Neural cell (in vitro differentiated cells): Measurements from ENCODE around the gene AGK. TPM values are rescaled to one million over a fixed set of nuclear protein-coding genes. Genes with fewer than 3 reads are reported as not detected.

Source experiments
- H2AFZ ChIP-seq: fragments of 200-600, 300-800 bp; sonication (generic), shearing (Covaris generic); 2 replicates; pipeline ENCODE4 v1.6.0; 2014; ENCODE audit warnings: low read depth, mild to moderate bottlenecking, antibody characterized with exemption, low read length, moderate library complexity
- H3F3A ChIP-seq: fragments of 200-600 bp; shearing (Covaris generic); 2 replicates; pipeline ENCODE4 v1.6.1; 2016; ENCODE audit warnings: mild to moderate bottlenecking, moderate library complexity, mixed read lengths, antibody characterized with exemption, low read length; ENCODE audit not compliant: insufficient read depth, poor library complexity, severe bottlenecking
- H3K27ac ChIP-seq: fragments of 200-600, 300-800 bp; sonication (generic), shearing (Covaris generic); 2 replicates; pipeline ENCODE4 v1.5.1; 2014; ENCODE audit warnings: mild to moderate bottlenecking, low read length, moderate library complexity
- H3K27me3 ChIP-seq: fragments of 300-800, 200-600 bp; sonication (generic), shearing (Covaris generic); 2 replicates; pipeline ENCODE4 v1.6.0; 2014; ENCODE audit warnings: mild to moderate bottlenecking, low read depth, low read length, moderate library complexity; ENCODE audit not compliant: insufficient read depth
- H3K36me3 ChIP-seq: fragments of 300-800, 200-600 bp; sonication (generic), shearing (Covaris generic); 2 replicates; pipeline ENCODE4 v1.5.1; 2014; ENCODE audit warnings: mild to moderate bottlenecking, antibody characterized with exemption, low read length, moderate library complexity; ENCODE audit not compliant: insufficient read depth
- H3K4me2 ChIP-seq: fragments of 300-800, 200-600 bp; sonication (generic), shearing (Covaris generic); 2 replicates; pipeline ENCODE4 v1.6.0; 2014; ENCODE audit warnings: mild to moderate bottlenecking, low read length
- H3K4me3 ChIP-seq: fragments of 300-800, 200-600 bp; sonication (generic), shearing (Covaris generic); 2 replicates; pipeline ENCODE4 v1.5.1; 2014; ENCODE audit warnings: mild to moderate bottlenecking, low read length, moderate library complexity
- H3K79me2 ChIP-seq: fragments of 200-600 bp; shearing (Covaris generic); replicated peaks from 2 replicates; pipeline ENCODE4 v1.6.0; 2014; ENCODE audit warnings: mild to moderate bottlenecking, low read length, moderate library complexity; ENCODE audit not compliant: insufficient read depth
- H3K9ac ChIP-seq: fragments of 300-800, 200-600 bp; sonication (generic), shearing (Covaris generic); 2 replicates; pipeline ENCODE4 v1.6.1; 2016; ENCODE audit warnings: mild to moderate bottlenecking, low read length, mixed read lengths
- H3K9me2 ChIP-seq: fragments of 200-600 bp; shearing (Covaris generic); 2 replicates; pipeline ENCODE4 v1.6.1; 2016; ENCODE audit warnings: mild to moderate bottlenecking, low read length, mixed read lengths; ENCODE audit not compliant: insufficient read depth
- H3K9me3 ChIP-seq: fragments of 200-600, 300-800 bp; sonication (generic), shearing (Covaris generic); 2 replicates; pipeline ENCODE4 v1.6.1; 2016; ENCODE audit warnings: mild to moderate bottlenecking, mixed run types, low read length, moderate library complexity, mixed read lengths
- H4K20me1 ChIP-seq: fragments of 200-600 bp; shearing (Covaris generic); 2 replicates; pipeline ENCODE4 v1.6.1; 2016; ENCODE audit warnings: mild to moderate bottlenecking, mixed run types; ENCODE audit not compliant: insufficient read depth
- EP300 ChIP-seq: fragments of 450-650 bp; conservative IDR thresholded peaks from 2 replicates; pipeline ENCODE4 v1.6.1; 2014; ENCODE audit warnings: antibody characterized with exemption, mild to moderate bottlenecking, moderate library complexity; ENCODE audit not compliant: poor library complexity, severe bottlenecking
- EZH2 ChIP-seq: fragments of 200-600, 300-800 bp; shearing (Covaris generic), sonication (generic); IDR thresholded peaks from 2 replicates; pipeline ENCODE4 v1.6.1; 2014; ENCODE audit warnings: antibody characterized with exemption, low read length, borderline replicate concordance, mild to moderate bottlenecking; ENCODE audit not compliant: insufficient read depth, poor library complexity, severe bottlenecking
- MXI1 ChIP-seq: fragments of 450-650 bp; conservative IDR thresholded peaks from 2 replicates; pipeline ENCODE4 v1.6.1; 2014; ENCODE audit warnings: antibody characterized with exemption, mild to moderate bottlenecking; ENCODE audit not compliant: poor library complexity, severe bottlenecking
- POLR2AphosphoS5 ChIP-seq: IDR thresholded peaks from 2 replicates; pipeline ENCODE4 v1.6.1; 2012
- RAD21 ChIP-seq: fragments of 450-650 bp; conservative IDR thresholded peaks from 2 replicates; pipeline ENCODE4 v1.6.1; 2014; ENCODE audit warnings: antibody characterized with exemption, mild to moderate bottlenecking, moderate library complexity
- SMC3 ChIP-seq: fragments of 450-650 bp; conservative IDR thresholded peaks from 2 replicates; pipeline ENCODE4 v1.6.1; 2014; ENCODE audit warnings: antibody characterized with exemption, mild to moderate bottlenecking, moderate library complexity; ENCODE audit not compliant: poor library complexity
- TAF1 ChIP-seq: IDR thresholded peaks from 2 replicates; pipeline ENCODE4 v1.6.1; 2012; ENCODE audit warnings: low read depth
- polyA plus RNA-seq: library from polyadenylated mRNA; depleted of rRNA; stranded (reverse); fragments of >200 nt; gene quantifications from 2 replicates; pipeline ENCODE4 v1.2.3, GENCODE V29; 2014
- TF ChIP-seq, protein P1 (sequence below): fragments of 450-650 bp; IDR thresholded peaks from 2 replicates; pipeline ENCODE4 v1.5.1; 2014; ENCODE audit warnings: antibody characterized with exemption, mild to moderate bottlenecking, moderate library complexity; ENCODE audit not compliant: poor library complexity, severe bottlenecking
- TF ChIP-seq, protein P2 (sequence below): IDR thresholded peaks from 2 replicates; pipeline ENCODE4 v1.6.1; 2012; ENCODE audit warnings: borderline replicate concordance

Gene AGK
- polyA plus RNA-seq, 1 donor from 2014 or later, result 59.8 TPM

DNA sequence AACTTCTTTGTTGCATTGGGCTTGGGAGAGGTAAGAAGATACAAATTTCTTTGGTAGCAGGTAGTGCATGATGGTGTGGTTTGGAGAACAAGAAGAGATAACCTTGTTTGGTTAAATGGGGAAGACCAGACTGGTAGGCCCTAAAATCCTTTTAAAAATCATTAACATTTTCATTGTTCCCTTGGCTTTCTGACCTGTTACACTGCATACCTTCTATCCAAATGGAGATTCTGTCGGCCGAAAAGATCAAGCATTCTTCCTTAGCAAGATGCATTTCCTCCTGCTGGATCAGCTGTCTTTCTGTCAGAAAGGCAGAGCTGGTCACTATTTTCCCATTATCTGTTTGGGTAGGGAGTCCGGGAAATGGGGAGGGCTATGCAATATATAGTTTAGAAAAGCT is 33.7 kb downstream of the AGK start:
- H2AFZ ChIP-seq, result no peak overlapping the region
- H3K9me2 ChIP-seq, result no peaks in the 10 kb centered on the region
- H3K4me3 ChIP-seq, result no peak overlapping the region
- H3K27me3 ChIP-seq, result no peaks in the 10 kb centered on the region
- H3K9me3 ChIP-seq, result no peaks in the 10 kb centered on the region
- no peaks in the 10 kb centered on the region for H3K79me2 ChIP-seq
- TF ChIP-seq RAD21 (no peak), MXI1 (no peak), SMC3 (no peak), EZH2 (no peak), TAF1 (no peak), EP300 (no peak)
- TF ChIP-seq, protein P1, sequence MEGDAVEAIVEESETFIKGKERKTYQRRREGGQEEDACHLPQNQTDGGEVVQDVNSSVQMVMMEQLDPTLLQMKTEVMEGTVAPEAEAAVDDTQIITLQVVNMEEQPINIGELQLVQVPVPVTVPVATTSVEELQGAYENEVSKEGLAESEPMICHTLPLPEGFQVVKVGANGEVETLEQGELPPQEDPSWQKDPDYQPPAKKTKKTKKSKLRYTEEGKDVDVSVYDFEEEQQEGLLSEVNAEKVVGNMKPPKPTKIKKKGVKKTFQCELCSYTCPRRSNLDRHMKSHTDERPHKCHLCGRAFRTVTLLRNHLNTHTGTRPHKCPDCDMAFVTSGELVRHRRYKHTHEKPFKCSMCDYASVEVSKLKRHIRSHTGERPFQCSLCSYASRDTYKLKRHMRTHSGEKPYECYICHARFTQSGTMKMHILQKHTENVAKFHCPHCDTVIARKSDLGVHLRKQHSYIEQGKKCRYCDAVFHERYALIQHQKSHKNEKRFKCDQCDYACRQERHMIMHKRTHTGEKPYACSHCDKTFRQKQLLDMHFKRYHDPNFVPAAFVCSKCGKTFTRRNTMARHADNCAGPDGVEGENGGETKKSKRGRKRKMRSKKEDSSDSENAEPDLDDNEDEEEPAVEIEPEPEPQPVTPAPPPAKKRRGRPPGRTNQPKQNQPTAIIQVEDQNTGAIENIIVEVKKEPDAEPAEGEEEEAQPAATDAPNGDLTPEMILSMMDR, result no peak
- no peaks in the 10 kb centered on the region for H3K36me3 ChIP-seq
- no peak overlapping the region for H3K4me2 ChIP-seq
- no peak overlapping the region for H3K9ac ChIP-seq
- H3F3A ChIP-seq, result no peaks in the 10 kb centered on the region
- no peaks in the 10 kb centered on the region for H4K20me1 ChIP-seq
- H3K27ac ChIP-seq, result no peak overlapping the region

DNA sequence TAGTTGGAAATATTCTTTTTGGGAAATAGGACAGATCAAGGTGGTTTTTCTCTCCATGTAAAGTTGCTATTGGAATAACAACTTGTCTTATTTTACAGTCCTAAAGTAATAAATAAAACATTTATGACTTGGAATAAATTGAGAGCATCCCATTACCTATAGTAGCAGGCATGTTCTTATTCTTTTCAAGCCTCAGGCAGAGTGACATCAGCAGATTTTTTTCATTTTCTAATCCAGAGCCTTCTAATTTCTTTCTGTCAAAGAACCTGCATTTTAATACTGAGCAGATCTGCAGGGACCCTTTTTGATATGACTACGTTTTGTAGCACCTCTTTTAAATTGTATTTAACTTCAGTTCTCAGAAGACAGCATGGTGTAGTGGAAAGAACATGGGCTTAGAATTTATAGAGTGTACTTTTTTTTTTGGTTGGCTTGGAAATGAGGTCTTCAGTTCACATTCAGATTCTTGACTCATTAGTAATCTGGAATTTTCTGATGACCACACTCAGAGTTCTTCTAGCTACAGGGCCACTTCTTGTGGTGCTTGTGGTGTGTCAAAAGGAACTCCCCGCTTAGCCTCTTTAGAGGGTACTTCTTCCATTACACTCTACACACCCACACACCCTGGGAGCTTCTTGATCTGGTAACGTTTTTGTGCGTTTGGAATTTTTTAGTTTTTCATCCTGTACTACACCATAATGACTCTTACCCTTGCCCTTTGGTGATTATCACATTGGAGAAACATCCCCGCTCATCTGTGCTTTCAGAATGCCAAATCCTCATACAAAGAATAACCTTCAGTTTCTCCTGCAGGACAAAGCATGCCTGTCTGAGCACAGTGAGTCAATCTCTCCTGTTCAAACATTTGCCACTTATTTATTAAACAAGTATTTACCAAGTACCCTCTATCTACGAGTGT is 34.6 kb downstream of the AGK start:
- H2AFZ ChIP-seq, result no peak overlapping the region
- H3K9ac ChIP-seq, result no peak overlapping the region
- H3K9me2 ChIP-seq, result no peaks in the 10 kb centered on the region
- TF ChIP-seq SMC3, result no peak
- TF ChIP-seq MXI1, result no peak
- TF ChIP-seq RAD21, result no peak
- no peak for TF ChIP-seq TAF1
- TF ChIP-seq POLR2AphosphoS5, result no peak
- TF ChIP-seq, protein P2, sequence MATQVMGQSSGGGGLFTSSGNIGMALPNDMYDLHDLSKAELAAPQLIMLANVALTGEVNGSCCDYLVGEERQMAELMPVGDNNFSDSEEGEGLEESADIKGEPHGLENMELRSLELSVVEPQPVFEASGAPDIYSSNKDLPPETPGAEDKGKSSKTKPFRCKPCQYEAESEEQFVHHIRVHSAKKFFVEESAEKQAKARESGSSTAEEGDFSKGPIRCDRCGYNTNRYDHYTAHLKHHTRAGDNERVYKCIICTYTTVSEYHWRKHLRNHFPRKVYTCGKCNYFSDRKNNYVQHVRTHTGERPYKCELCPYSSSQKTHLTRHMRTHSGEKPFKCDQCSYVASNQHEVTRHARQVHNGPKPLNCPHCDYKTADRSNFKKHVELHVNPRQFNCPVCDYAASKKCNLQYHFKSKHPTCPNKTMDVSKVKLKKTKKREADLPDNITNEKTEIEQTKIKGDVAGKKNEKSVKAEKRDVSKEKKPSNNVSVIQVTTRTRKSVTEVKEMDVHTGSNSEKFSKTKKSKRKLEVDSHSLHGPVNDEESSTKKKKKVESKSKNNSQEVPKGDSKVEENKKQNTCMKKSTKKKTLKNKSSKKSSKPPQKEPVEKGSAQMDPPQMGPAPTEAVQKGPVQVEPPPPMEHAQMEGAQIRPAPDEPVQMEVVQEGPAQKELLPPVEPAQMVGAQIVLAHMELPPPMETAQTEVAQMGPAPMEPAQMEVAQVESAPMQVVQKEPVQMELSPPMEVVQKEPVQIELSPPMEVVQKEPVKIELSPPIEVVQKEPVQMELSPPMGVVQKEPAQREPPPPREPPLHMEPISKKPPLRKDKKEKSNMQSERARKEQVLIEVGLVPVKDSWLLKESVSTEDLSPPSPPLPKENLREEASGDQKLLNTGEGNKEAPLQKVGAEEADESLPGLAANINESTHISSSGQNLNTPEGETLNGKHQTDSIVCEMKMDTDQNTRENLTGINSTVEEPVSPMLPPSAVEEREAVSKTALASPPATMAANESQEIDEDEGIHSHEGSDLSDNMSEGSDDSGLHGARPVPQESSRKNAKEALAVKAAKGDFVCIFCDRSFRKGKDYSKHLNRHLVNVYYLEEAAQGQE, result no peak
- TF ChIP-seq EP300, result no peak
- no peak for TF ChIP-seq EZH2
- TF ChIP-seq, protein P1, result no peak
- no peak overlapping the region for H3K27ac ChIP-seq
- H3K79me2 ChIP-seq, result no peaks in the 10 kb centered on the region
- H3K4me3 ChIP-seq, result no peak overlapping the region
- no peaks in the 10 kb centered on the region for H4K20me1 ChIP-seq
- H3K27me3 ChIP-seq, result no peaks in the 10 kb centered on the region
- H3K36me3 ChIP-seq, result no peaks in the 10 kb centered on the region
- no peaks in the 10 kb centered on the region for H3K9me3 ChIP-seq
- H3F3A ChIP-seq, result no peaks in the 10 kb centered on the region
- H3K4me2 ChIP-seq, result no peak overlapping the region
